ENCODE data around the gene KLF9. TPM values are rescaled to one million over a fixed set of nuclear protein-coding genes. Genes with fewer than 3 reads are reported as not detected.

The KLF9 gene
- total and polyA plus RNA-seq, 9 of the 15 experiments (the other 6 are each of a cell fraction or from before 2014, with no cell fraction given): 3.3 to 11.9 (median 6.9) TPM

GRCh38 chr9:70403618-70404025, 10.8 kb downstream of the KLF9 start:
- H3K36me3 ChIP-seq (ENCODE audit: control insufficient read depth, insufficient read depth, low read length): no peaks in the 10 kb centered on the region
- intact Hi-C loops (cut with micrococcal nuclease) (no loop called here), in situ Hi-C loops (cut with MboI) (no loop called here)
- H3K4me2 ChIP-seq (ENCODE audit: insufficient read depth, low read length): no peak overlapping the region
- no TSS peak for BruUV-seq (replicated peaks)
- FAIRE-seq (no peak), ATAC-seq (no peak), DNase-seq (ENCODE audit: extremely low read depth in 1 of 4, low spot score in 3 of 4) (no peak)
- CTCF ChIA-PET (ENCODE audit: low intra/inter-chr PET ratio): no interaction called here
- POLR2A ChIA-PET: interaction anchor here (0.7 to 1.6 kb wide), 6 partner anchors 8 to 1558 kb away, joined by 3 to 5 read pairs (median 4); no protein-coding TSS in a partner anchor
- no peaks in the 10 kb centered on the region for H3K9me3 ChIP-seq (replicated peaks; ENCODE audit: control insufficient read depth, insufficient read depth, low read depth, low read length)
- no peaks in the 10 kb centered on the region for H3K27me3 ChIP-seq (ENCODE audit: control insufficient read depth in 2 of 2, insufficient read depth in 2 of 2, low read length in 2 of 2)
- H3K79me2 ChIP-seq (ENCODE audit: control insufficient read depth, insufficient read depth, low read length): peaks cover 89% of the 10 kb centered on the region
- H3K4me3 ChIP-seq: no peak overlapping the region
- no peaks in the 10 kb centered on the region for H3K9me1 ChIP-seq (ENCODE audit: control insufficient read depth, insufficient read depth, low read length)
- no peak overlapping the region for H2AFZ ChIP-seq (ENCODE audit: low read depth, low read length)
- TF ChIP-seq ZBTB40 (IDR thresholded peaks at IDR 0.05) (peak; percentile 87), ZBTB40 (CRISPR knock-in tag; IDR thresholded peaks at IDR 0.05) (peak; percentile 75), CHD2 (IDR thresholded peaks at IDR 0.05; ENCODE audit: low read depth, low read length) (no peak), CREB1 (IDR thresholded peaks at IDR 0.05) (no peak), CREB1 (CRISPR knock-in tag; IDR thresholded peaks at IDR 0.05) (no peak)
- 58% methylated on average over 4 of the region's 4 CpGs for WGBS (ENCODE audit: insufficient coverage, low coverage, missing lambda C conversion rate)
- peak overlapping the region in 1 of 2 experiments; percentile 50; a peak in 1 of 4 replicates for H3K9ac ChIP-seq (ENCODE audit: insufficient read depth in 1 of 2, low read depth in 2 of 2, low read length in 2 of 2)
- H3K27ac ChIP-seq (ENCODE audit: extremely low read depth, low read depth, low read length): no peak overlapping the region; the same call in 2 of the 3 replicates
- H4K20me1 ChIP-seq (replicated peaks; ENCODE audit: control insufficient read depth, insufficient read depth, low read length): peaks cover 10% of the 10 kb centered on the region; the same call in 1 of the 2 replicates
- H3K4me1 ChIP-seq (replicated peaks in 1 of 2; ENCODE audit: control insufficient read depth in 2 of 2, insufficient read depth in 2 of 2, low read length in 2 of 2): peaks cover 19 to 46% of the 10 kb centered on the region in 2 experiments; a peak in 4 of 5 replicates
